KG1 (cell line): Measurements from ENCODE around the gene SEC14L6.

Experiments used
- DNase-seq: peaks from one replicate; lab custom pipeline; 2025; lab: John Stamatoyannopoulos, UW

Gene SEC14L6

DNA sequence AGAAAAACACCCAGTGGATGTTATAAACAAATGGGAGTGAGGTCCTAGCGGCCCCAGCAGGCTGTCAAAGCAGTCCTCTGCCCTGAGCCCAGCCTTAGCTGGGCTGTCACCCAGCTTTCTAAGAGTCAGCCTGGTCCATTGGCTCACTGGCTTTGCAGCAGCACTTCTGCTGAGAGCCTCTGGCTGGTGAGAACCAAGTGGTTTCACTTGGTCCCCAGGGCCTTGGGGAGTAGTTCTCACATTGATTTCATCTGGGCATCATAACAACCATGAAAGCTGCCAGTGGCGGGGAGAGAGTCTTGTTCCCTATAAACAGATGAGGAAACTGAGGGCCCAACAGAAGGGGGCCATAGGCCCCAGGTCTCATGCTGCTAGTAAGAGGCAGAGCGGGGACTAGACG, 11.4 kb downstream of the SEC14L6 start:
- DNase-seq, result no peak

DNA sequence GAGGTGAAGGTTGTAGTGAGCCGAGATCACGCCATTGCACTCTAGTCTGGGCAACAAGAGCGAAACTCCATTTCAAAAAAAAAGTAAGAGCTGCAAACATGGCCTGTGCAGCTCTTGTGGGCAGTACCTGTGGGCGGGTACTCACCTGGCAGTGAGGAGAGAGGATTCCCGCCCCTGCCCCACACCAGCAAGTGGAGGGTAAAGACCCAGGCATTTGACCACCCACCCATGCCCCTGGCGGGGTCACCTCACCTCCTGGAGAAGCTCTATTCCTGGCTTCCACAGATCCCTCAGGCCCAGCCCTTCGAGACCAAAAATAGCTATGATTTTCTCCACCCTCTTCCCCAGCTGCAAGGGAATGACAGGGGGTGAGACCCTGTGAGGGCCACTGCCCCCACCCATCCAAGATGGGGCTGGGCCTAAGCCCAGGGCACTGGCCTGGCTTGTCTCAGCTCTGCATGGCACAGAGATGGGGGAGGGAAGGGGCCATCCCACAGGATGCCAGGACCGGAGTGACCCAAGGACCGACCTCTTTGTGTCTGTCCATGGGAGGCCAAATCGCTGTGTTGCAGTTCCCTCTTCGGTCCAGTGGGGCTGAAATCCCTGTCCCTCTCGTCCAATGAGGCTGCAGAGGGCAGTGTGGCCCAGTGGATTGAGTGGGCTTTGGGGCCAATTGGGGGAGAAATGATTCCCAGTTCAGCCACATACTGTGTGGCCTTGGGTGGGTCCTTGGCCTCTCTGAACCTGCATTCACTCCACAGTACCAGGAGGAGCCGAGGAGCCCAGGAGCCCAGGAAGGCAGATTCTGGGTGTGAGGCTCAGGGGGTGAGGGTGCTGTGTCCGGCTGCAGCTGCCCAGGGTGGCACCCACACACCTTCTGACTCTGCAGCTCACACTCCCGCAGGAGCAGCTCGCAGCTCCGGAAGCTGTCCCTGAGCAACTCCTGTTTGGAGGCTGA, 14.6 kb downstream of the SEC14L6 start:
- no peak for DNase-seq

- no peak for DNase-seq
Measured at GRCh38 chr22:30526656-30527055, 19.9 kb downstream of the SEC14L6 start.

GRCh38 chr22:30523646-30524489, 22.7 kb downstream of the SEC14L6 start:
- DNase-seq, result no peak

- DNase-seq, result no peak
Measured at GRCh38 chr22:30521368-30522156, 25.0 kb downstream of the SEC14L6 start.

DNA sequence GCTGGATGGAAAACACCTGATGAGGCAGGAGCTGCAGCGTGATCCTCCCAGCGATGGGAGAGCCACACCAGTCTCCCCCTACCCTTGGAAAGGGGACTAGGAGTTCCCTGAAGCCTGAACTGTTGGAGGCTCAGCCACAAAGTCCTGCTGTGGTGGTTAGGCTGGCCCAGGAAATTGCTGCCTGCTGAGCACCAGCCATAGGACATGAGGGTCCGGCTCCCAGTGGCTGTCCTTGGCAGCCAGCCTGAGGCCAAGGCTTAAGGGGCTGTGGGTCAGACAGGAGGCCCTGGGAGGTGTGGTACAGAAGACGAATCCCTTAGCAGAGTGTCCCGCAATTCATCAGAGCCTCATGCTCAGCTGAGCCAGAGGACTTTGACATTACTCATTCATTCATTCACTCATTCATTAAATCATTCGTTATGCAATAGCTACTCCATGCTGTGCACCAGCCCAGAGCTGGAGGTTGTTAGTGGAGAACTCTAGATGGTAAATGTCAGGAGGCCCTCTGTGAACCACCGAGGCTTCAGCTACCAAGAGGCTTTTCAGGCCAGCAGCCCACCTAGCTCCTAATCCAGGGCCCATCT, 26.6 kb downstream of the SEC14L6 start:
- DNase-seq, result no peak

GRCh38 chr22:30516731-30517130, 29.8 kb downstream of the SEC14L6 start:
- no peak for DNase-seq

DNA sequence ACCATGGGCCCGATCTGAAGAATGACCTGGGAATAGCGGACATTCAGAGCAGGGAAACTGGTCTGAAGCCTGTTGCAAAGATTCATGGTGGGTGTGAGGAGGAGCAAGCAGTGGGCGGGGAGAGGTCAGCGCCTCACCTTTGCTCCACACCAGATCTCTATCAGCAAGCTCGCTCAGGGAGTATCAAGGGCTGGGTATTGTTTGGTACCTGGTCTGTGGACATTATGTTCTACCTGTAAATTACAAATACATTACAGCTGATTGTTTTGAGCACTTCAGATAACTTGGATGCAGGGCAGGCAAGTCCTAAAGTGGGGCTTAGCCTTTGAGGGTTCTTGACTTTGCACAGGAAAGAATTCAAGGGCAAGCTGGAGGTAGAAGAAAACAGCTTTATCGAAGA, 30.3 kb downstream of the SEC14L6 start:
- no peak for DNase-seq

GRCh38 chr22:30514252-30514651, 32.3 kb downstream of the SEC14L6 start:
- no peak for DNase-seq

- DNase-seq, result no peak
Measured at GRCh38 chr22:30513462-30513861, 33.1 kb downstream of the SEC14L6 start.

- DNase-seq, result no peak
Measured at GRCh38 chr22:30511911-30512310, 34.6 kb downstream of the SEC14L6 start.

- DNase-seq, result no peak
Measured at GRCh38 chr22:30511109-30511508, 35.4 kb downstream of the SEC14L6 start.

DNA sequence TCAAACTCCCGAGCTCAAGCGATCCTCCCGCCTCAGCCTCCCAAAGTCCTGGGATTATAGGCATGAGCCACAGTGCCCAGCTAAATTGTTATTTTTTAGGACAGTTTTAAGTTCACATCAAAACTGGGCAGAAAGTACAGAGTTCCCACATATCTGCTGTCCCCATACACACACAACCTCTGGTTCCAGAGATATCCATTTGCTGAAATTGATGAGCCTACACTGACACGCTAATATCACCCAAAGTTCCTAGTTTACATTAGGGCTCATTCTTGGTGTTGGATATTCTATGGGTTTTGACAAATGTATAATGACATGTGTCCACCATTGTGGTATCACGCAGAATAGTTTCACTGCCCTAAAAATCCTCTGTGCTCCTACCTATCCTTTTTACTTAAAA, 38.3 kb downstream of the SEC14L6 start:
- DNase-seq, result no peak

DNA sequence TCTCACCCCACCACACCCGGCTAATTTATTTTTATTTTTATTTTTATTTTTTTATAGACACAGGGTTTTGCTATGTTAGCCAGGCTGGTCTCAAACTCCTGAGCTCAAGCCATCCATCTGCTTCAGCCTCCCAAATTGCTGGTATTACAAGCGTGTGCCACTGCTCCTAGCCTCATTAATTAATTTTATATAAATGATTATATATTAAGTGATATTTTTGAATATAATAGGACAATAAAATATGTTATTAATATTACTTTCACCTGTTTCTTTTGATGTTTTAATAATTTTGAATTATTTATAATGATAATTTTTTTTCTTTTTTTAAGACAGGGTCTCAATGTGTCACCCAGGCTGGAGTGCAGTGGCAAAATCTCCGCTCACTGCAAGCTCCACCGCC, 38.9 kb downstream of the SEC14L6 start:
- DNase-seq, result no peak

DNA sequence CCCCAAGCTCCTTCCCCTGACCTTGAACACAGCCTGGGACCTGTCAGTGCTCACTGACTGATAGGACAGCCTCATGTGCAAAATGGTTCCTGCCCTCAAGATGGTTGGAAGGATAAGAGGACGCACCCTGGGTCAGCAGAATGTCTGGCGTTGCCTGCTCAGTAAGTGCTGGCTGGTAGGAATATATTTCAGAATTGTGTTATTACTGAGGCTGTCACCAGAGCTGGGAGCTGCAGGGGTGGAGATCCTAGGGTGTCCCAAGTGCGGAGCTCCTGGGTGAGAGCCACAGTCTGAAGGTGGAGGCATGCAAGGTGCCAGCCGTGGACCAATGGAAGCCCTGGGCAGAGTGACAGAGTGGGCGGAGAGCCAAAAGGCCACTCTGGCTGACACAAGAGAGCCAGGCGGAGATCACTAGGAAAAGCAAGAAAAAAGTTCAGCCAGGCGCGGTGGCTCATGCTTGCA, 40.0 kb downstream of the SEC14L6 start:
- no peak for DNase-seq

DNA sequence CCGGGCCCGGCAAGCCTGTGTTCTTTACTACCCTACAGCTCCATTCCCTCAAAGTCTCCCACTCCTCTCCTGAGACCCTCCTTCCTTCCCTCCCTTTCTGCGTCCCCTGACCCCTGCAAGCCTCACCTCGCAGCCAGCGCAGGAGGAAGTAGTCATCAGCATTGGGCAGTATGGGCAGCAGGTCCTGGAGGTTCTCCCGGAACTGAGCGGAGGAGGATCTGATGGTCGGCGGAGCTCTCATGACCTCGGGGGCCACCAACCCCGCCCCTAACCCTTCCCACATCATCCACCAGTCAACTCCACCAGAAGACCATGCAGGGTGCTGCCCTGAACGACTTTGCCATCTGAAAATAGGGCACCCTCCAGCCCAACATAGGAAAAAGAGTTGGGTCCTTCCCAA, 43.0 kb downstream of the SEC14L6 start:
- DNase-seq, result no peak

DNA sequence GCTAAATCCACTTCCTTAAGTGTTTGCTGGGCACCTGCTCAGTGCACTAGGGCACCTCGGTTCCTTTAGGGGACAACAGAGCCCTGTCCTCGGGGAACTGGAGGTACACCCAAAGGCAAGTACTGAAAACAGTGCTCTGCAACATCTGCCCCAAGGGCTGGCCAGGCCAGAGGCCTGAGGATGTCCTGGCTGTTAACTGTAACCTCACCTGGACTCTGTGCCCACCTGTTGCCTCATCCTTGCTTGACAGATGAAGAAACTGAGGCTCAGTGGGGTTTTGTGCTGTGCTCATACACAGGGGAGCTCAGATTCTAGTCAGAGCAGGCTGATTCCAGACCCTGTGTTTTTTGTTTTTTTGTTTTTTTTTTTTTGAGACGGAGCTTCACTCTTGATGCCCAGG, 43.6 kb downstream of the SEC14L6 start:
- no peak for DNase-seq

- DNase-seq, result no peak
Measured at GRCh38 chr22:30502153-30502552, 44.4 kb downstream of the SEC14L6 start.

- no peak for DNase-seq
Measured at GRCh38 chr22:30500628-30501027, 45.9 kb downstream of the SEC14L6 start.

DNA sequence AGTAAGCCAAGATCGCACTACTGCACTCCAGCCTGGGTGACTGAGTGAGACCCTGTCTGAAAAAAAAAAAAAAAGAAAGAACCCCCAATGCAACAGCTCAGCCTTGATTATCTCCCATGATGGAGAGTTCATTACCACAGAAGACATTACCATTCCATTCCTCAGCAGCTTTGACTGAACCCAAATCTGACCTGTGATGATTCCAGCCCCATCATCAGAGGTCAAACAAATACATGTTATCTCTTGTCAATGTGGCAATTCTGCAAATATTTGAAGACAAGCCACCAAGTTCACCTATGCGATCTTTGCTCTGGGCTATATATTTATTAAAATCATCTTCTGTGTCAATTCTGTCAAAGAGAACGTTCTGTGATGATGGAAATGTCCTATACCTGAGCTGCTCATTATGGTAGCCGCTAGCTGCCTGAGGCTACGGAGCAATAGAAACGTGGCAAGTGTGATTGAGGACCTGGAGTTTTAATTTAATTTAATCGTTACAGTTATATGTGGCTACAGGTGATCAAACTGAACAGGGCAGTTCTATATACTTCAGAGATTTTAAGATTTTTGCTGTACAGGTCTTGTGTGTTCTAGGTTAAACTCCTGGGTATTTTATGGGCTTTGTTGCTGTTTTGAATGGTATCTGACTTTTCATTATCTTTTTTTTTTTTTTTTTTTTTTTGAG, 48.9 kb downstream of the SEC14L6 start:
- no peak for DNase-seq
